Thyroid gland (tissue), 4 donors: ENCODE data around the gene PPP3CA. TPM values are rescaled to one million over a fixed set of nuclear protein-coding genes. Genes with fewer than 3 reads are reported as not detected.
A peak's percentile ranks its signal among the peaks of the same experiment; 100 is the strongest.

Experiments used
- DNase-seq, 2 donors: peaks; one replicate each; pipeline ENCODE4 v3.0.0-alpha.2; 2019
- H3K27ac ChIP-seq, 3 donors: fragments of 200-600 bp; sonication (generic); 1 replicate in 2 of 3; 2 replicates in 1 of 3; pipeline ENCODE4 v1.5.1; 2016 to 2019; ENCODE audit warnings: mild to moderate bottlenecking in 1 of 3, moderate library complexity in 1 of 3
- H3K27me3 ChIP-seq: fragments of 200-600 bp; sonication (generic); one replicate; pipeline ENCODE4 v1.5.1; 2019
- H3K36me3 ChIP-seq, 2 donors: fragments of 200-600 bp; sonication (generic); one replicate each; pipeline ENCODE4 v1.5.1; 2016 to 2019
- H3K4me1 ChIP-seq, 2 donors: fragments of 200-600 bp; sonication (generic); one replicate each; pipeline ENCODE4 v1.5.1; 2017 to 2019
- H3K4me3 ChIP-seq, 3 donors: fragments of 200-600 bp; sonication (generic); replicated peaks in 1 of 3; 1 replicate in 2 of 3; 2 replicates in 1 of 3; pipeline ENCODE4 v1.5.1; 2016; ENCODE audit warnings: mild to moderate bottlenecking in 1 of 3
- H3K9me3 ChIP-seq: fragments of 200-600 bp; sonication (generic); one replicate; pipeline ENCODE4 v1.5.1; 2017
- POLR2A ChIP-seq, 2 donors: fragments of 450-650 bp; IDR thresholded peaks; one replicate each; pipeline ENCODE4 v1.6.1; 2017; ENCODE audit warnings: antibody characterized with exemption in 2 of 2, mild to moderate bottlenecking in 2 of 2, moderate library complexity in 1 of 2
- WGBS, 2 donors: methylation state at CpG; one replicate each; pipeline ENCODE4 v1.1.5; 2017; 5-methylcytosine and 5-hydroxymethylcytosine counted together
- intact Hi-C: fragments of 100-400 bp; cut with DNase I; formaldehyde crosslinking; loops from one replicate; pipeline ENCODE4 v1.15.1; 2023
- total RNA-seq, 4 donors: library from RNA; depleted of rRNA; stranded (reverse); fragments of >200 nt; gene quantifications; one replicate each; pipeline ENCODE4 v1.2.3, GENCODE V29; 2016
- TF ChIP-seq, protein P1 (sequence below), 6 experiments: fragments of 200-600 bp in 3 of 6; fragments of 450-650 bp in 3 of 6; sonication (generic) in 3 of 6; IDR thresholded peaks; one replicate each; pipeline ENCODE4 v1.5.1; 2016 to 2019; ENCODE audit warnings: antibody characterized with exemption in 6 of 6, mild to moderate bottlenecking in 2 of 6, inconsistent platforms in 1 of 6, moderate library complexity in 1 of 6

Gene PPP3CA
- total RNA-seq, 4 donors from 2014 or later = 31.6 to 45.8 (median 34.4) TPM

DNA sequence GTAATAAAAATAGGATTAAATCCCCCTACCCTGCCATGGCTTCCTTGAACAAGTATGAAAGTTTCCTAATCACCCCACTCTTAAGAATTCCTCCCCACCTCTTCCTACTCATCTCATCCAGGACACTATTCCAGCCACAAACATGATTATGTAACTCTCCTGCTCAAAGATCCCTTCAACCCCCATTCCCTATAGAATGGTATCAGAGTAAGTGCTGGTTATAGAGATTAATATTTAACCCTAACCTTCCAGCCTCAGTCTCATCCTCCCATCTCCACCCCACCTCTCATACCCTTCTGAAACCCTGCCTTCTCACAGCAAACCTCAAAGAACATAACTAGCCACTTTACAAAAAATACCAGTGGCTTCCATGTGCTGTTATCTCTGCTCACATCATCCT is 155.1 kb downstream of the PPP3CA start:
- no peak overlapping the region for H3K4me3 ChIP-seq
- no peaks in the 10 kb centered on the region for H3K36me3 ChIP-seq
- H3K9me3 ChIP-seq = no peaks in the 10 kb centered on the region
- TF ChIP-seq POLR2A (IDR thresholded peaks at IDR 0.05) = no peak
- TF ChIP-seq, protein P1, sequence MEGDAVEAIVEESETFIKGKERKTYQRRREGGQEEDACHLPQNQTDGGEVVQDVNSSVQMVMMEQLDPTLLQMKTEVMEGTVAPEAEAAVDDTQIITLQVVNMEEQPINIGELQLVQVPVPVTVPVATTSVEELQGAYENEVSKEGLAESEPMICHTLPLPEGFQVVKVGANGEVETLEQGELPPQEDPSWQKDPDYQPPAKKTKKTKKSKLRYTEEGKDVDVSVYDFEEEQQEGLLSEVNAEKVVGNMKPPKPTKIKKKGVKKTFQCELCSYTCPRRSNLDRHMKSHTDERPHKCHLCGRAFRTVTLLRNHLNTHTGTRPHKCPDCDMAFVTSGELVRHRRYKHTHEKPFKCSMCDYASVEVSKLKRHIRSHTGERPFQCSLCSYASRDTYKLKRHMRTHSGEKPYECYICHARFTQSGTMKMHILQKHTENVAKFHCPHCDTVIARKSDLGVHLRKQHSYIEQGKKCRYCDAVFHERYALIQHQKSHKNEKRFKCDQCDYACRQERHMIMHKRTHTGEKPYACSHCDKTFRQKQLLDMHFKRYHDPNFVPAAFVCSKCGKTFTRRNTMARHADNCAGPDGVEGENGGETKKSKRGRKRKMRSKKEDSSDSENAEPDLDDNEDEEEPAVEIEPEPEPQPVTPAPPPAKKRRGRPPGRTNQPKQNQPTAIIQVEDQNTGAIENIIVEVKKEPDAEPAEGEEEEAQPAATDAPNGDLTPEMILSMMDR (IDR thresholded peaks at IDR 0.05) = no peak
- H3K27ac ChIP-seq = peak overlapping the region; percentile 53 to 81 (median 74)
- peaks cover 8 to 24% of the 10 kb centered on the region in 2 donors for H3K4me1 ChIP-seq
- DNase-seq = no peak
- H3K27me3 ChIP-seq = no peaks in the 10 kb centered on the region
- intact Hi-C loops = loop anchor here (10.0 kb wide), 1 partner anchor 153 kb away; the partner anchor contains the start of gene PPP3CA

DNA sequence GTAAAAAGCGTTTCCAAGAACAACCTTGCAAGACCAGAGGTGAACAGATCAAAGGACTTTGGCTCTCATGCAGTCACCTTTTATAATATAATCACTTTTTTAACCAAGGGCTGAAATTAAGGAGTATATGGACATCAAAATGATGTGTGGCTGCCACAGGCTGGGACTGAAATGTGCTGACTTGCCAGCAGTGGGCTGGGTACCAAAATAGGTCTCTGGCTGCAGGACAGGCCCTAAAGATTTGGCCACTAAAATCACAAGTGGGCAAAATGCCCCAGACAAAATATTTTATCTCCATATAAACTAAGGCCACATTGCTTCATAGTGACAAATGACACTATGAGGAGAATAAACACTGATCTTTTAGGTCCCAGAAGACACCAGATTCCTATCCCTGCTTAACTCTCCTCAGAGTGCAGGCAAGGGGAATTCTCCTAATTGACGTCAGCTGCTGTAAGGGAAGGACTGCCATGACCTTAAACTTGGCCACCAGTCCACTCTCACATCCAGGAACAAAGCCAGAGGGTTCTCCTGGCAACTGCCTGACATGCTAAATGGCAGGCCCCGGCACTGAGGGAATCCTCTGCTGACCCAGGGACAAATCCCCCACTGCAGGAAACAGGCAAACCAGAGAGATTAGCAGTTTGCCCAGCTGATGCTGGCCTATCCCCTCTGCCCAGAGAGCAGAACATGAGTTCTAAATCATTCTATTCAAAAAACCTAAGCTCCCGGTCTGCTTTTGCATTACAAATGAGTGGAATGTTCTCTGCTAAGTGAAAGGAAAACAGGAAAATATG is 155.8 kb downstream of the PPP3CA start:
- WGBS, 2 donors = 35 to 49% methylated on average over 4 of the region's 4 CpGs
- H3K4me3 ChIP-seq = no peak overlapping the region
- TF ChIP-seq, protein P1 (IDR thresholded peaks at IDR 0.05) = peak in 1 of 6 experiments; percentile 5
- no peak for TF ChIP-seq POLR2A (IDR thresholded peaks at IDR 0.05)

DNA sequence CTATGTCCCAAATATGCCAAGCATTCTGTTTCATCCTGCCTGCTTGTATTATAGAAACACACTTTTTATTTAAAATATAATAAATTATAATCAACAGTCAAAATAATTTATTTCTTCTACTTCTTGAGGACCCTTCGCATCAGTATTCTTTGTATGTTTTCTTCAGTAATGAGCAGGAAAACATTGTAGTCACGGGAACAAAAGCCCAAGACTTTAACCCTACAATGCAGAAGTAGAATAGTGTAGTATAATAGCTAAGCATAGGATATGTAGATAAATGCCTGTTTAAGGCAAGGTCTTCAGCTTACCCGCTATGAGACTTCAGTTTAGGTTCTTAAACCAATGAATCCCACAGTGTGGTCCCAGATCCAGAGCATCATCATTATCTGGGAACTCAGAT is 156.6 kb downstream of the PPP3CA start:
- intact Hi-C loops = loop anchor here (10.0 kb wide), 1 partner anchor 154 kb away; the partner anchor contains the start of gene PPP3CA
- Histone ChIP-seq H3K36me3 (no peaks in the 10 kb centered on the region), H3K4me3 (no peak overlapping the region), H3K27ac (peak overlapping the region; percentile 53 to 81 (median 74)), H3K27me3 (no peaks in the 10 kb centered on the region), H3K9me3 (no peaks in the 10 kb centered on the region), H3K4me1 (peaks cover 6 to 17% of the 10 kb centered on the region in 2 donors)
- no peak for DNase-seq
- WGBS, 2 donors = 90 to 92% methylated on average over 3 of the region's 3 CpGs
- TF ChIP-seq, protein P1 (IDR thresholded peaks at IDR 0.05) = no peak
- no peak for TF ChIP-seq POLR2A (IDR thresholded peaks at IDR 0.05)

More for the DNA sequence above, 155.8 kb downstream of the PPP3CA start:
- no peaks in the 10 kb centered on the region for H3K36me3 ChIP-seq
- H3K9me3 ChIP-seq = no peaks in the 10 kb centered on the region
- DNase-seq = peak; percentile 67 to 73
- H3K4me1 ChIP-seq = peaks cover 6 to 18% of the 10 kb centered on the region in 2 donors
- no peaks in the 10 kb centered on the region for H3K27me3 ChIP-seq
- intact Hi-C loops = loop anchor here (10.0 kb wide), 1 partner anchor 153 kb away; the partner anchor contains the start of gene PPP3CA
- peak overlapping the region; percentile 53 to 81 (median 74) for H3K27ac ChIP-seq

DNA sequence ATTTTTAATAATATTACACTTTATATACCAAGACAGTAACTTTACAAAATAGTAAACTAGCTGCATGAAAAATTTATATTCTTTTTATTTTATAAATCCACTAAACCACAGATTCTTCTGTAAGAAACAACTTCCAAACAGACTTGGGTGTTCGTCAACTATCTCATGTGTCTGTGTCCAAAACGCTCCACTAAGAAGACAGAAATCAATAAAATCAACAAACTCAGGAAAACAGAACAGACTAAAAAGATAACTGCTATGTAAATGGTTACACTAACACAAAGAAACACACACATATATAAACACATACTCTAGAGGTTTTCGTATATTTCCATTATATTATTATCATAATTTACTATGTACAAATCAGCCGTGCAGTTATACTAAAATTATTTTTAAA is 158.4 kb downstream of the PPP3CA start:
- no peaks in the 10 kb centered on the region for H3K9me3 ChIP-seq
- no peak overlapping the region for H3K4me3 ChIP-seq
- intact Hi-C loops = no loop called here
- H3K27ac ChIP-seq = no peak overlapping the region
- H3K36me3 ChIP-seq = no peaks in the 10 kb centered on the region
- H3K4me1 ChIP-seq = peaks cover 6 to 17% of the 10 kb centered on the region in 2 donors
- DNase-seq = no peak
- H3K27me3 ChIP-seq = no peaks in the 10 kb centered on the region
- TF ChIP-seq, protein P1 (IDR thresholded peaks at IDR 0.05) = no peak
- TF ChIP-seq POLR2A (IDR thresholded peaks at IDR 0.05) = no peak
- WGBS, 2 donors = 91 to 94% methylated on average over 4 of the region's 4 CpGs

DNA sequence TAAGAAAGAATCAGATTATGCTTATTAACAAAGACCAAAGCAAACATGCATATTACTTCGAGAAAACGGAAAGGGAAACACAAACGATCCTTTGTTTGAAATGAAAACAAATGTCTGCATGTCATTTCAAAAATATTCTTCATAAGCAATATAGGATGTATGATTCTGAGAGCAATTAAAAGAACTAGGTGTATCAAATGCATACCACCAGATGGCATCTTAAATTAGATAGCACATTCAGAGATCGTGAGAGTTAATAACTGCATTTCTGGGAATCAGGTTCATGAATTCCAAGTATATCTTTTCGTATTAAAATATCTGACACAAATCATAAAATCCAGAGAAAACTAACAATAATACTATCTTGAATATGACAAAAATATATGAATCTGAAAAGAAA is 159.5 kb downstream of the PPP3CA start:
- no peaks in the 10 kb centered on the region for H3K27me3 ChIP-seq
- H3K9me3 ChIP-seq = no peaks in the 10 kb centered on the region
- WGBS, 2 donors = 75 to 77% methylated on average over 5 of the region's 5 CpGs
- no peak overlapping the region for H3K27ac ChIP-seq
- no peaks in the 10 kb centered on the region for H3K36me3 ChIP-seq
- no peak for TF ChIP-seq POLR2A (IDR thresholded peaks at IDR 0.05)
- TF ChIP-seq, protein P1 (IDR thresholded peaks at IDR 0.05) = peak in 1 of 6 experiments; percentile 18
- peaks cover 6 to 17% of the 10 kb centered on the region in 2 donors for H3K4me1 ChIP-seq
- no peak overlapping the region for H3K4me3 ChIP-seq
- no peak for DNase-seq
- intact Hi-C loops = no loop called here
